GM13977 (cell line): Measurements from ENCODE around the gene TRIM33.

Experiments
- DNase-seq: peaks from one replicate; pipeline ENCODE4 v3.0.0; 2012; ENCODE audit warnings: low spot score
- CTCF ChIP-seq: IDR thresholded peaks from 2 replicates; pipeline ENCODE4 v1.5.1; 2012; ENCODE audit warnings: mild to moderate bottlenecking, control low read depth; ENCODE audit not compliant: insufficient read depth; ENCODE audit errors: extremely low read depth, missing control alignments
- in situ Hi-C: fragments of 300-500 bp; cut with MboI; formaldehyde crosslinking; loops from one replicate; pipeline ENCODE4 v1.12.0; 2022; ENCODE audit warnings: low sequenced_read_pairs, low pct_unique_long_range_greater_than_20kb, mixed read lengths, inconsistent platforms; ENCODE audit not compliant: unreplicated experiment

The TRIM33 gene

GRCh38 chr1:114536043-114536442 is 25.0 kb upstream of the TRIM33 start:
- in situ Hi-C loops: no loop called here
- DNase-seq: no peak
- TF ChIP-seq CTCF: no peak

DNA sequence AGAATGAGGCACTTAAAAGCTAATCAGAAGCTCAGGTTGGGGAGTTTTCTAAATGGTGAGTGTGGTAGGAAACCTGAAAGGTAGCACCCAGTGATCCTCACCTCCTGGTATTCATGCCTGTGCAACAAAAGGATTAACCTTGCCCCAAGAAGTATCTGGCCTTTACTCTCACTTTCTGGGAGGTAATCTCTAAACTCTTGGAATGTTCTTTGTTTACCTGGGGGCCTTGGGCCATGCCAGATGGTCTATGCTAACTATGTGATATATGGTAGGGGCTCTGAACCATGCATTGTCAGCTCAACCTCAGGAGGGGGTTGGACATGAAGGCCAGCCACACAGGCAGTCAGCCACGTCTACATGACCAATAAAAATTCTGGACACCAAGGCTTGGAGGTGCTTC is 24.4 kb upstream of the TRIM33 start:
- TF ChIP-seq CTCF: no peak
- no peak for DNase-seq
- in situ Hi-C loops: no loop called here

DNA sequence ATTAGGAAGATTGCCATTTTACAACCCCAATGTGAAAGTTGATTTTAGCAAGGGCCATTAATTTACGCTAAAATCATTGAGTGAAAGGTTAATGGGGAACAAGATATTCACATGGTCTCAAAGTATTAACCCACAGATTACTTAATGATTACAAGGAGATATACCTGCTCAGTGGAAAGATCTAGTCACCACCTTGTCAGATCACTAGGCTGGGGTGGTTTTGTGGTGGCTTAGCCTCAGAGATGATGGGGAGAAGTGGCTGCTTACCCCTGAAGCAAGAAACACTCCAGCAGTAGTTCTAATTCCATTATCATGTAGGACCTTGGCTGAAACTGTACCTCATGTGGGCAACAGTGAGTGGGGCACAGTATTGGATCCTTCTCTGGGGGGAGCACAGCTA is 20.1 kb upstream of the TRIM33 start:
- in situ Hi-C loops: no loop called here

DNA sequence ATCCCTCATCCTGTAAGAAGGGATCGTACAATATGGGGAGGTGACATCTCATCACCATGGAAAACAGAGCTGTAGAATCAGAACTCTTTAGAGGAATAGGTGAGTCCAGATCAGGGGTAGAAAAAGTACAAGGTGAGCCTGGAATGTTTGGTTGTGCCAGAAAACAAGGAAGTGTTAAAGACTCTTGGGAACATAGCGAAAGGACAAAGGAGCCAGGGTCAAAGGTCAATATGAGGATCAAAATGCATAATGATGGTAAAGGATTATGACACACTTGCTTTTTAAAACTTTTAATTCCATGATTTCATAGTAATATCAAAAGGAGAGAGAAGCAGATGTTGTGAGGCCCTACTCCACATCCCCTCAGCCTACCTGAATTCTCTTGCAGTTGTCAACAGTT is 19.2 kb upstream of the TRIM33 start:
- TF ChIP-seq CTCF: no peak
- in situ Hi-C loops: no loop called here
- no peak for DNase-seq

More for the DNA sequence above, 20.1 kb upstream of the TRIM33 start:
- DNase-seq: no peak
- no peak for TF ChIP-seq CTCF

GRCh38 chr1:114524944-114525343 is 13.9 kb upstream of the TRIM33 start:
- TF ChIP-seq CTCF: no peak
- in situ Hi-C loops: no loop called here
- no peak for DNase-seq

- no peak for DNase-seq
- no peak for TF ChIP-seq CTCF
- in situ Hi-C loops: no loop called here
Measured at GRCh38 chr1:114522264-114522575, 11.2 kb upstream of the TRIM33 start.

DNA sequence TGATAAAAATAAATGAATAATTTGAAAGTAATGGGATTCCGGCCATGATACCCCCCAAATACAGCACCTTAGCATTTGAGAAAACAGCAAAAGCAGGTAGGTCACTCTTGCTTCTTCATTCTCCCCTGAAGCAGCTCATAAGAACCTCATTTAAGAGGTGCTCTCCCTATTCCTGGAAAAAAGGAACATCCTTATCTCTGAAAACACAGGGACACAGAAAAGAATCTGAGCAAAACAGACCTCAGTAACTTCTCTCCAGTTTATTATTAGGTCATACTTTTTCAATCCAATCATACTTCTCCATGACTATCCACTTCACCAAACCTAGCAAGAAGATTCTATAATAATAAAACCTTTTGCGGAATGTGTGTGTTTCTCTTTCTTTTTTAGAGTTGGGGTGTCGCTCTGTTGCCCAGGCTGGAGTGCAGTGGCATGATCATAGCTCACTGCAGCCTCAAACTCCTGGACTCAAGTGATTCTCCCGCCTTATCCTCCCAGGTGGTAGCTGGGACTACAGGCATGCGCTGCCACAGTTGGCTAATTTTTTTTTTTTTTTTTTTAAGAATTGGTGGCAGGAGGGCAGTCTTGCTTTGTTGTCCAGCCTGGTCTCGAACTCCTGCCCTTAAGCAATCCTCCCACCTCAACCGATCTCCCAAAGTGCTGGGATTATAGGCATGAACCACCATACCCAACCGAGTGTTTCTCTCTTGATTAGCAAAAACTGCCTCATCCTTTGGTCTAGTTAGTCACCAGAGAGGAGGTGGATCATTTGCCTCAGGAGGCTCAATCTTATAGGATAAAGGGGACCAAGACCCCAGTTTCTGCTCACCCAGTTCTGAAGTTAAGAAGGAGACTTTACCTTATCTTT is 10.6 kb upstream of the TRIM33 start:
- TF ChIP-seq CTCF: no peak
- in situ Hi-C loops: no loop called here
- no peak for DNase-seq
